ENCODE measurements around the gene FOXK1.

DNA sequence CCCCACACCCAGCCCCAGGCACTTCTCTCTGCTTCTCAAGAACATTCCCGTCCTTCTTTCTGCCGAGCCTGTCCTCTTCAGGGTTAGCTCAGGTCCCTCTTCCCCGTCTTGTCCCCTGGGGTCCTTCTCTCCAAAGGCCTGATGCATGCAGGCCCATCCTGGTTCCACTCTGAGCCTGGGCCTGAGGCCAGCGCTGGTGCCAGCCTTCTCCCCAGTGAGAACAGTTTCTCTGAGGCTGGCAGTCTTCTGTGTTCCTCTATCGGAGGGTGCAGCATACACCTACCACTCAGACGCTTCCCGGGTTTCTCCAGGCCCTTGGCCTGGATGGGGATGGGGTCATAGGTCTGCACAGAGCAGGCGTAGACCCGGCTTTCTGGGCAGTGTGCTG is 108.0 kb downstream of the FOXK1 start:
- TF ChIP-seq, protein P1, sequence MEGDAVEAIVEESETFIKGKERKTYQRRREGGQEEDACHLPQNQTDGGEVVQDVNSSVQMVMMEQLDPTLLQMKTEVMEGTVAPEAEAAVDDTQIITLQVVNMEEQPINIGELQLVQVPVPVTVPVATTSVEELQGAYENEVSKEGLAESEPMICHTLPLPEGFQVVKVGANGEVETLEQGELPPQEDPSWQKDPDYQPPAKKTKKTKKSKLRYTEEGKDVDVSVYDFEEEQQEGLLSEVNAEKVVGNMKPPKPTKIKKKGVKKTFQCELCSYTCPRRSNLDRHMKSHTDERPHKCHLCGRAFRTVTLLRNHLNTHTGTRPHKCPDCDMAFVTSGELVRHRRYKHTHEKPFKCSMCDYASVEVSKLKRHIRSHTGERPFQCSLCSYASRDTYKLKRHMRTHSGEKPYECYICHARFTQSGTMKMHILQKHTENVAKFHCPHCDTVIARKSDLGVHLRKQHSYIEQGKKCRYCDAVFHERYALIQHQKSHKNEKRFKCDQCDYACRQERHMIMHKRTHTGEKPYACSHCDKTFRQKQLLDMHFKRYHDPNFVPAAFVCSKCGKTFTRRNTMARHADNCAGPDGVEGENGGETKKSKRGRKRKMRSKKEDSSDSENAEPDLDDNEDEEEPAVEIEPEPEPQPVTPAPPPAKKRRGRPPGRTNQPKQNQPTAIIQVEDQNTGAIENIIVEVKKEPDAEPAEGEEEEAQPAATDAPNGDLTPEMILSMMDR (conservative IDR thresholded peaks at IDR 0.05 in 1 of 2, IDR thresholded peaks at IDR 0.05 in 1 of 2; ENCODE audit: low read depth in 1 of 2, low read length in 2 of 2): no peak
- no peak for TF ChIP-seq EZH2 (IDR thresholded peaks at IDR 0.05; ENCODE audit: low read length, missing control alignments)

All from fibroblast of lung (primary cell).